Sigmoid colon (tissue), 4 donors: ENCODE results near the gene ALDH6A1.

Experiments used
- EP300 ChIP-seq, 4 donors: sonication (generic); formaldehyde crosslinking; IDR thresholded peaks; one replicate each; pipeline ENCODE4 v1.6.1; 2017; ENCODE audit warnings: antibody characterized with exemption in 4 of 4
- POLR2A ChIP-seq, 2 donors: fragments of 450-650 bp; IDR thresholded peaks; one replicate each; pipeline ENCODE4 v1.6.1; 2016; ENCODE audit warnings: antibody characterized with exemption in 2 of 2, mild to moderate bottlenecking in 2 of 2, moderate library complexity in 2 of 2
- TF ChIP-seq, protein P1 (sequence below), 4 experiments: fragments of 450-650 bp in 3 of 4; fragments of 200-600 bp in 1 of 4; IDR thresholded peaks; one replicate each; pipeline ENCODE4 v1.5.1; 2016 to 2019; ENCODE audit warnings: antibody characterized with exemption in 4 of 4, mild to moderate bottlenecking in 3 of 4, moderate library complexity in 2 of 4

DNA sequence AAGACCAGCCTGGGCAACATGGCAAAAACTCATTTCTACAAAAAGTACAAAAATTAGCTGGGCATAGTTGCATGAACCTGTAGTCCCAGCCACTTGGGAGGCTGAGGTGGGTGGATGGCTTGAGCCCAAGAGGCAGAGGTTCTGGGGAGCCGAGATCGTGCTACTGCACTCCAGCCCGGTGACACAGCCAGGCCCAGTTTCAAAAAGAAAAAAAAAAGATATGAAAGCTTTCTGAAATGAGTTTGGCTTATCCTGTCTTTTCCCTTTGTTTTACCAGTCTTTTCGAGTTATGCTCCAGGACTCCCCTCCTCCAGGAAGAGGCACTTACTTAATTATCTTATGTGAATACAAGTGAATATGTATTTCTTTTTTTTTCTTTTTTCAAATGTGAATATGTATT is 61.9 kb downstream of the ALDH6A1 start:
- TF ChIP-seq POLR2A (IDR thresholded peaks at IDR 0.05) = no peak
- TF ChIP-seq, protein P1, sequence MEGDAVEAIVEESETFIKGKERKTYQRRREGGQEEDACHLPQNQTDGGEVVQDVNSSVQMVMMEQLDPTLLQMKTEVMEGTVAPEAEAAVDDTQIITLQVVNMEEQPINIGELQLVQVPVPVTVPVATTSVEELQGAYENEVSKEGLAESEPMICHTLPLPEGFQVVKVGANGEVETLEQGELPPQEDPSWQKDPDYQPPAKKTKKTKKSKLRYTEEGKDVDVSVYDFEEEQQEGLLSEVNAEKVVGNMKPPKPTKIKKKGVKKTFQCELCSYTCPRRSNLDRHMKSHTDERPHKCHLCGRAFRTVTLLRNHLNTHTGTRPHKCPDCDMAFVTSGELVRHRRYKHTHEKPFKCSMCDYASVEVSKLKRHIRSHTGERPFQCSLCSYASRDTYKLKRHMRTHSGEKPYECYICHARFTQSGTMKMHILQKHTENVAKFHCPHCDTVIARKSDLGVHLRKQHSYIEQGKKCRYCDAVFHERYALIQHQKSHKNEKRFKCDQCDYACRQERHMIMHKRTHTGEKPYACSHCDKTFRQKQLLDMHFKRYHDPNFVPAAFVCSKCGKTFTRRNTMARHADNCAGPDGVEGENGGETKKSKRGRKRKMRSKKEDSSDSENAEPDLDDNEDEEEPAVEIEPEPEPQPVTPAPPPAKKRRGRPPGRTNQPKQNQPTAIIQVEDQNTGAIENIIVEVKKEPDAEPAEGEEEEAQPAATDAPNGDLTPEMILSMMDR (IDR thresholded peaks at IDR 0.05) = no peak
- no peak for TF ChIP-seq EP300 (IDR thresholded peaks at IDR 0.05)
